Upper lobe of left lung (tissue), 4 donors: ENCODE results near the gene ECHS1.

ENCODE experiments used
- EP300 ChIP-seq, 4 donors: sonication (generic); formaldehyde crosslinking; IDR thresholded peaks; one replicate each; pipeline ENCODE4 v1.5.1; 2017; ENCODE audit warnings: antibody characterized with exemption in 4 of 4, control low read depth in 2 of 4
- POLR2A ChIP-seq, 4 donors: fragments of 450-650 bp; IDR thresholded peaks; one replicate each; pipeline ENCODE4 v1.5.1; 2016 to 2017; ENCODE audit warnings: antibody characterized with exemption in 4 of 4, mild to moderate bottlenecking in 2 of 4

- no peak for TF ChIP-seq POLR2A (IDR thresholded peaks at IDR 0.05)
- no peak for TF ChIP-seq EP300 (IDR thresholded peaks at IDR 0.05)
Measured at GRCh38 chr10:133328358-133329343, 44.5 kb downstream of the ECHS1 start.
